HG03045 (cell line): ENCODE measurements around the gene TEX13A.

Source experiments
- ATAC-seq: cut with Tn5 transposase; IDR thresholded peaks from one replicate; pipeline ENCODE4 v1.9.1; 2021; ENCODE audit warnings: mild to moderate bottlenecking, moderate library complexity; ENCODE audit not compliant: unreplicated experiment

Gene TEX13A

DNA sequence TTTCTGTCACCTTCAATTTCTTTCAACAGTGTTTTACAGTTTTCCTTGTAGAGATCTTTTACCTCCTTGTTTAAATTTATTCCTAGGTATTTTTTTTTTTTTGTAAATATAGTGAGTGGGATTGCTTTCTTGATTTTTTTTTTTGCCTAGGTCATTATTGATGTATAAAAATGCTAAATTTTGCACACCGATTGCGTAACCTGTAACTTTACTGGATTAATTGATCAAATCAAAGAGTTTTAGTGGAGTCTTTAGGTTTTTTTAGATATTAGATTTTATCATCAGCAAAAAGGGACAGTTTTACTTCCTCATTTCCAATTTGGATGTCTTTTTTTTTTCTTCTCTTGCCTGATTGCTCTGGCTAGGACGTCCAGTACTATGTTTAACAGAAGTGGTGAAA, 40.9 kb downstream of the TEX13A start:
- ATAC-seq = no peak

DNA sequence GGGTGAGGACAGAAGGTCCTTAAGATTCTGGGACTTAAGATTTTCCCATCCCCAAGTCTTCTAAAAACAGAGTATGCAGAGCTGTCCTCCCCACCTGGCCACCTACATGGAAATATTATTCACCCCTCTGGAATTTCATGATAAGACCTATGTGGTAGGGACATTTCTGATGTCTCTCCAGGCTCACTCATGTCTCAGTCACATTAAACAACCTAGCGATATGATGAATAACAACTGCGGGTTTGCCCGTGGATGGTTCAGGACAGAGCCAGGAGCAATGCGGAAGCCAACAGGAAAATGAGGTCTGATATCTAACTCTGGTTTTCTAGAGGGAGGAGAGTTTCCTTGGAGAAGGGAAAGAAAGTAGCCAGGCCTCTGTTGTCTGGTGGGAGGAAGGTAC, 47.4 kb downstream of the TEX13A start:
- no peak for ATAC-seq
